Trophoblast cell (in vitro differentiated cells and primary cell): ENCODE results near the gene PLVAP.

ENCODE experiments used
- DNase-seq, 2 donors: peaks; one replicate each; pipeline ENCODE4 v3.0.0-alpha.2; 2016
- H2AFZ ChIP-seq: 2 replicates; pipeline ENCODE4 v1.6.1; 2013; ENCODE audit warnings: low read length, moderate library complexity, mild to moderate bottlenecking; ENCODE audit not compliant: insufficient read depth, poor library complexity
- H2AK5ac ChIP-seq: 2 replicates; pipeline ENCODE4 v1.6.1; 2013; ENCODE audit warnings: mild to moderate bottlenecking, low read length
- H2BK120ac ChIP-seq: 2 replicates; pipeline ENCODE4 v1.6.1; 2013; ENCODE audit warnings: low read length, mild to moderate bottlenecking, moderate library complexity; ENCODE audit not compliant: insufficient read depth, poor library complexity
- H2BK12ac ChIP-seq: 2 replicates; pipeline ENCODE4 v1.6.1; 2013; ENCODE audit warnings: mild to moderate bottlenecking, low read length, moderate library complexity
- H2BK5ac ChIP-seq: 2 replicates; pipeline ENCODE4 v1.6.1; 2013; ENCODE audit warnings: low read length, low read depth, moderate library complexity, mild to moderate bottlenecking; ENCODE audit not compliant: poor library complexity
- H3K14ac ChIP-seq: 2 replicates; pipeline ENCODE4 v1.6.1; 2013; ENCODE audit warnings: mild to moderate bottlenecking, low read length
- H3K18ac ChIP-seq: 2 replicates; pipeline ENCODE4 v1.6.1; 2013; ENCODE audit warnings: mild to moderate bottlenecking, low read length
- H3K23ac ChIP-seq: 2 replicates; pipeline ENCODE4 v1.6.1; 2013; ENCODE audit warnings: low read length
- H3K27ac ChIP-seq: 2 replicates; pipeline ENCODE4 v1.5.1; 2013; ENCODE audit warnings: low read depth, mild to moderate bottlenecking, inconsistent platforms, low read length, moderate library complexity
- H3K27me3 ChIP-seq: 2 replicates; pipeline ENCODE4 v1.6.1; 2013; ENCODE audit warnings: inconsistent platforms, mild to moderate bottlenecking, low read length, moderate library complexity; ENCODE audit not compliant: insufficient read depth
- H3K36me3 ChIP-seq, 2 experiments: 1 replicate in 1 of 2; 2 replicates in 1 of 2; pipeline ENCODE4 v1.6.1; 2013; ENCODE audit warnings: low read length in 2 of 2, mild to moderate bottlenecking in 2 of 2, moderate library complexity in 1 of 2; ENCODE audit not compliant: insufficient read depth in 2 of 2, control insufficient read depth in 1 of 2
- H3K4ac ChIP-seq: 2 replicates; pipeline ENCODE4 v1.6.1; 2013; ENCODE audit warnings: low read depth, mild to moderate bottlenecking, low read length, moderate library complexity
- H3K4me1 ChIP-seq, 2 experiments: 1 replicate in 1 of 2; 2 replicates in 1 of 2; pipeline ENCODE4 v1.6.1; 2013; ENCODE audit warnings: low read length in 2 of 2, mild to moderate bottlenecking in 2 of 2, moderate library complexity in 1 of 2; ENCODE audit not compliant: insufficient read depth in 2 of 2, control insufficient read depth in 1 of 2
- H3K4me2 ChIP-seq: 2 replicates; pipeline ENCODE4 v1.6.1; 2013; ENCODE audit warnings: inconsistent platforms, mild to moderate bottlenecking, low read length, moderate library complexity
- H3K4me3 ChIP-seq: 2 replicates; pipeline ENCODE4 v1.5.1; 2013; ENCODE audit warnings: mild to moderate bottlenecking, low read depth, low read length, inconsistent platforms
- H3K79me1 ChIP-seq: one replicate; pipeline ENCODE4 v1.6.1; 2013; ENCODE audit warnings: low read length
- H3K79me2 ChIP-seq: 2 replicates; pipeline ENCODE4 v1.6.1; 2013; ENCODE audit warnings: low read length, mild to moderate bottlenecking; ENCODE audit not compliant: control insufficient read depth, insufficient read depth, poor library complexity
- H3K9ac ChIP-seq: 2 replicates; pipeline ENCODE4 v1.6.1; 2013; ENCODE audit warnings: mild to moderate bottlenecking, low read length
- H3K9me3 ChIP-seq: 2 replicates; pipeline ENCODE4 v1.6.1; 2013; ENCODE audit warnings: low read depth, mild to moderate bottlenecking, control low read depth, inconsistent platforms, low read length; ENCODE audit not compliant: insufficient read depth
- H4K12ac ChIP-seq: 2 replicates; pipeline ENCODE4 v1.6.1; 2013; ENCODE audit warnings: low read depth, mild to moderate bottlenecking, low read length, moderate library complexity
- H4K8ac ChIP-seq: 2 replicates; pipeline ENCODE4 v1.6.1; 2013; ENCODE audit warnings: low read depth, mild to moderate bottlenecking, low read length, moderate library complexity
- H4K91ac ChIP-seq: one replicate; pipeline ENCODE4 v1.6.1; 2013; ENCODE audit warnings: low read depth, mild to moderate bottlenecking, low read length, moderate library complexity
- WGBS: extraction: QIAGEN DNeasy Blood & Tissue Kit; methylation state at CpG from one replicate; pipeline ENCODE4 v1.1.7; 2013; ENCODE audit warnings: missing lambda C conversion rate; ENCODE audit not compliant: insufficient read length, insufficient coverage; ENCODE audit errors: extremely low coverage; 5-methylcytosine and 5-hydroxymethylcytosine counted together

The PLVAP gene

GRCh38 chr19:17325133-17325532, 52.0 kb downstream of the PLVAP start:
- Histone ChIP-seq H3K27me3 (no peaks in the 10 kb centered on the region), H4K12ac (no peak overlapping the region), H3K4ac (no peak overlapping the region), H2BK12ac (no peak overlapping the region), H3K79me1 (peaks cover 4% of the 10 kb centered on the region), H4K8ac (no peak overlapping the region), H4K91ac (no peak overlapping the region), H3K18ac (no peak overlapping the region), H2BK120ac (no peak overlapping the region), H3K4me2 (no peak overlapping the region), H3K36me3 (peaks cover 33 to 43% of the 10 kb centered on the region in 2 experiments), H3K14ac (no peak overlapping the region), H3K9ac (no peak overlapping the region), H3K4me3 (no peak overlapping the region), H3K27ac (no peak overlapping the region), H3K9me3 (peaks cover 1% of the 10 kb centered on the region), H3K79me2 (peaks cover 4% of the 10 kb centered on the region), H3K4me1 (peaks cover 16 to 20% of the 10 kb centered on the region in 2 experiments), H2BK5ac (no peak overlapping the region), H2AFZ (no peak overlapping the region), H3K23ac (no peak overlapping the region), H2AK5ac (no peak overlapping the region)
- peak in 1 of 2 donors; percentile 62 for DNase-seq
- WGBS = no CpG with 5 or more reads among the region's 20 CpGs

DNA sequence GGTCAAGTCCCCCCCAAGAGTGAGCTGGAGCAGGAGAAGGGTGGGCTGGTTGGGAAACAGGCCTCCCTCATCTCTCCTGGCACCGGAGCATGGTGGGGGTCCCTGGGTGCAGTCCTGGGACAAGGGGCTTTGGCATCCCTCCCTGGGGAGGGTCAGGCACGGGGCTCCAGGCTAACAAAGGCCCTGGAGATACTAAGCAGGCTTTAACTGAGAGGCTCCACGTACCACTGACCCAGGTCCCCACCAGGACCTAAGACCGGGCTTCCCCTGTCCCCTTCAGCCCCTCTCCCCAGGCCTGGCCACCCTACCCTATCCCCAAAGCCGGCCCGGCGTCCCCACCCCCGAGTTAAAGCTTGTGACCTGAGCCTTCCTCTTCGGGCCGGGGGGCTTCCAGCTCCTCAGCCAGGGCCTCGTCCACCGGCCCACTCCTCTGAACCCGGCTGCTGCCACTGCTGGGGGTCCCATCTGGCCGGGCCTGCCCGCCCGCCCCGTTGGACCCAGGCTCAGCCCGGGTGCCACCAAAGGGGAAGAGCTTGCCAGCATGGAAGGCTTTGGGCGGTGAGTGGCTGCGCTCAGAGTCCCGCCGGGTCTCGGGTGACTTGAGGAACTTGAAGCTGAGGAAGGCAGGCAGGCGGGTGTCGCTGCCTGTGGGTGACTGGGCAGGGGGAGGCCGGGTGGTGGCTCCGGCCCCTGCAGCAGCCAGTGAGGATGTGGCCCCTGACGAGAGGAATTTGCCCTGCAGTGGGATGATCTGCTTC, 52.6 kb downstream of the PLVAP start:
- Histone ChIP-seq H3K18ac (no peak overlapping the region), H3K4me1 (peaks cover 16 to 20% of the 10 kb centered on the region in 2 experiments), H2AK5ac (no peak overlapping the region), H3K27me3 (no peaks in the 10 kb centered on the region), H2BK120ac (no peak overlapping the region), H3K4me3 (no peak overlapping the region), H3K27ac (no peak overlapping the region), H4K8ac (no peak overlapping the region), H3K4me2 (no peak overlapping the region), H3K14ac (no peak overlapping the region), H3K36me3 (peaks cover 39 to 45% of the 10 kb centered on the region in 2 experiments), H4K91ac (no peak overlapping the region), H2AFZ (no peak overlapping the region), H3K79me2 (peaks cover 4% of the 10 kb centered on the region), H3K79me1 (peaks cover 4% of the 10 kb centered on the region), H4K12ac (no peak overlapping the region), H3K23ac (no peak overlapping the region), H2BK12ac (no peak overlapping the region), H3K4ac (no peak overlapping the region), H2BK5ac (no peak overlapping the region), H3K9ac (no peak overlapping the region), H3K9me3 (no peaks in the 10 kb centered on the region)
- DNase-seq = no peak
- no CpG with 5 or more reads among the region's 28 CpGs for WGBS

DNA sequence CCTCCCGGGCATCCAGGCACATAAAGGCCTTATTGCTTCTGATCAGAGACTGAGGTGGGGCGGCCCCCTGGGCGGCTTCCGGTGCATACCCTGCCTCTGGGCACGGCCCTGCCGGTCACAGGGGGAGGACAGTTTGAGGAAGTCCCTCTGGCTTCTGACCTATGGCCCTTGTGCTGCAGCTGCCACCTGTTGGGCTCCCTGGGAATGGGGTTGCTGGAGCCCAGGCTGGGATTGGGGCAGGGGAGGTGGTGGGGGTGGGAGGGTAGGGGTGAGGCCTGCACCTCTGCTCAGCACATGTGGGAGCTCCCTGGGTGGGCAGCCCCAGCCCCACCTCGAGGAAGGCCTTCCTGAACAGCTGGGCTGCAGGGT, 53.2 kb downstream of the PLVAP start:
- H3K14ac ChIP-seq = no peak overlapping the region
- no peak overlapping the region for H4K91ac ChIP-seq
- H2BK120ac ChIP-seq = no peak overlapping the region
- H3K79me2 ChIP-seq = peaks cover 4% of the 10 kb centered on the region
- H3K36me3 ChIP-seq = peaks cover 45 to 51% of the 10 kb centered on the region in 2 experiments
- no peak overlapping the region for H2AK5ac ChIP-seq
- DNase-seq = no peak
- H3K23ac ChIP-seq = no peak overlapping the region
- H3K79me1 ChIP-seq = peaks cover 4% of the 10 kb centered on the region
- WGBS = no CpG with 5 or more reads among the region's 7 CpGs
- H2BK12ac ChIP-seq = no peak overlapping the region
- no peak overlapping the region for H2AFZ ChIP-seq
- no peak overlapping the region for H4K8ac ChIP-seq
- no peak overlapping the region for H3K4me2 ChIP-seq
- H4K12ac ChIP-seq = no peak overlapping the region
- H3K27me3 ChIP-seq = no peaks in the 10 kb centered on the region
- H3K4me1 ChIP-seq = peaks cover 13 to 15% of the 10 kb centered on the region in 2 experiments
- H2BK5ac ChIP-seq = no peak overlapping the region
- no peaks in the 10 kb centered on the region for H3K9me3 ChIP-seq
- H3K27ac ChIP-seq = no peak overlapping the region
- H3K4ac ChIP-seq = no peak overlapping the region
- no peak overlapping the region for H3K18ac ChIP-seq
- no peak overlapping the region for H3K9ac ChIP-seq
- H3K4me3 ChIP-seq = no peak overlapping the region

- no peak overlapping the region for H3K27ac ChIP-seq
- no peaks in the 10 kb centered on the region for H3K9me3 ChIP-seq
- H4K8ac ChIP-seq = no peak overlapping the region
- H3K4ac ChIP-seq = no peak overlapping the region
- H3K4me3 ChIP-seq = no peak overlapping the region
- no peak overlapping the region for H3K14ac ChIP-seq
- peaks cover 4% of the 10 kb centered on the region for H3K79me2 ChIP-seq
- H2BK12ac ChIP-seq = no peak overlapping the region
- DNase-seq = no peak
- H3K9ac ChIP-seq = no peak overlapping the region
- no peak overlapping the region for H4K91ac ChIP-seq
- H3K4me1 ChIP-seq = peaks cover 11 to 12% of the 10 kb centered on the region in 2 experiments
- H4K12ac ChIP-seq = no peak overlapping the region
- H3K4me2 ChIP-seq = no peak overlapping the region
- H3K27me3 ChIP-seq = no peaks in the 10 kb centered on the region
- H2BK120ac ChIP-seq = no peak overlapping the region
- H2AK5ac ChIP-seq = no peak overlapping the region
- WGBS = no CpG with 5 or more reads among the region's 56 CpGs
- H3K36me3 ChIP-seq = peaks cover 49 to 54% of the 10 kb centered on the region in 2 experiments
- no peak overlapping the region for H3K23ac ChIP-seq
- no peak overlapping the region for H2BK5ac ChIP-seq
- H3K79me1 ChIP-seq = peaks cover 4% of the 10 kb centered on the region
- H2AFZ ChIP-seq = no peak overlapping the region
- H3K18ac ChIP-seq = no peak overlapping the region
These were observed 53.7 kb downstream of the PLVAP start for GRCh38 chr19:17323300-17323963.
